ENCODE results near the gene PDCD11.

PDCD11 gene

GRCh38 chr10:103419101-103419500, 22.7 kb downstream of the PDCD11 start:
- no peak for DNase-seq

GRCh38 chr10:103423748-103424147, 27.3 kb downstream of the PDCD11 start:
- DNase-seq: no peak

GRCh38 chr10:103427866-103428265, 31.4 kb downstream of the PDCD11 start:
- no peak for DNase-seq

- DNase-seq: no peak
Measured at GRCh38 chr10:103428989-103429643, 32.7 kb downstream of the PDCD11 start.

GRCh38 chr10:103429647-103430046, 33.2 kb downstream of the PDCD11 start:
- DNase-seq: no peak

- DNase-seq: no peak
Measured at GRCh38 chr10:103431902-103432301, 35.5 kb downstream of the PDCD11 start.

- no peak for DNase-seq
Measured at GRCh38 chr10:103433858-103434257, 37.4 kb downstream of the PDCD11 start.

- DNase-seq: no peak
Measured at GRCh38 chr10:103439776-103440175, 43.4 kb downstream of the PDCD11 start.

- no peak for DNase-seq
Measured at GRCh38 chr10:103440416-103440815, 44.0 kb downstream of the PDCD11 start.

- no peak for DNase-seq
Measured at GRCh38 chr10:103441206-103441605, 44.8 kb downstream of the PDCD11 start.

GRCh38 chr10:103441611-103442010, 45.2 kb downstream of the PDCD11 start:
- no peak for DNase-seq

GRCh38 chr10:103442031-103442461, 45.6 kb downstream of the PDCD11 start:
- DNase-seq: no peak

- DNase-seq: no peak
Measured at GRCh38 chr10:103443475-103444185, 47.2 kb downstream of the PDCD11 start.

- DNase-seq: no peak
Measured at GRCh38 chr10:103444478-103444877, 48.1 kb downstream of the PDCD11 start.

GRCh38 chr10:103445366-103445765, 48.9 kb downstream of the PDCD11 start:
- DNase-seq: no peak

- no peak for DNase-seq
Measured at GRCh38 chr10:103445767-103446567, 49.5 kb downstream of the PDCD11 start.

- DNase-seq: no peak
Measured at GRCh38 chr10:103447187-103447586, 50.8 kb downstream of the PDCD11 start.

- DNase-seq: no peak
Measured at GRCh38 chr10:103448746-103449145, 52.3 kb downstream of the PDCD11 start.

- DNase-seq: no peak
Measured at GRCh38 chr10:103449208-103450144, 53.0 kb downstream of the PDCD11 start.

- no peak for DNase-seq
Measured at GRCh38 chr10:103450201-103450695, 53.8 kb downstream of the PDCD11 start.

GRCh38 chr10:103451091-103451813, 54.8 kb downstream of the PDCD11 start:
- DNase-seq: peak; percentile 49 to 63
